ENCODE results near the gene KIRREL3.

The KIRREL3 gene

GRCh38 chr11:126440276-126440675 lies 560.3 kb downstream of the KIRREL3 start:
- Histone ChIP-seq H3F3A (ENCODE audit: insufficient read depth) (no peaks in the 10 kb centered on the region), H3K9ac (ENCODE audit: low read length) (no peak overlapping the region), H3K36me3 (ENCODE audit: low read length) (no peaks in the 10 kb centered on the region), H3K9me2 (replicated peaks; ENCODE audit: insufficient read depth, low read length) (no peaks in the 10 kb centered on the region), H3K4me2 (ENCODE audit: low read depth, low read length, poor library complexity, severe bottlenecking) (no peak overlapping the region), H3K27me3 (ENCODE audit: low read length) (no peaks in the 10 kb centered on the region), H2AFZ (ENCODE audit: low read depth, low read length, severe bottlenecking) (no peak overlapping the region), H3K4me3 (ENCODE audit: insufficient read depth, low read length, poor library complexity, severe bottlenecking) (no peak overlapping the region), H3K9me3 (ENCODE audit: insufficient read depth, low read length) (no peaks in the 10 kb centered on the region), H3K27ac (ENCODE audit: low read depth, low read length) (no peak overlapping the region), H4K20me1 (ENCODE audit: low read depth, low read length) (no peaks in the 10 kb centered on the region), H3K79me2 (ENCODE audit: insufficient read depth, low read length) (no peaks in the 10 kb centered on the region)
- TF ChIP-seq EZH2phosphoT487 (conservative IDR thresholded peaks at IDR 0.05; ENCODE audit: low read length), result no peak
- no peak for TF ChIP-seq CTCF (IDR thresholded peaks at IDR 0.05; ENCODE audit: insufficient read depth, low read length, poor library complexity, severe bottlenecking)

DNA sequence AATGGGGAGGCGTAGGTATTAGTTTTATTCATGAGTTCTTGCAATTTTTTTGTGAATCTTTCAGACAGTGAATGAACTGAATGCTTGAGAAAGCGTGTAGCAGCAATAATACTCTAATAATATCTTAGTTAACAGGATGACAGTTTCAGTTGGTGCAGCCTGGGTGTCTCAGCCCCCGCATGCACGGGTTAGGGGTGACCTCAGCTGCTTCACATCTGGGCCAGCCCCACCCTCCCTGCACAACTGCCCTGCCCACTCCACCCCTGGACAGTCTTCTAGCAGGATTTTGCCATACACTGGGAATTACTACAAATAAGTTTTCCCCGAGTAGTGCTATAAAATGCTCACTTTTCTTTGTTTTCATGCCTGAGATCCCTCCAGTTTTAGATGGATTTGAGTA lies 561.9 kb downstream of the KIRREL3 start:
- Histone ChIP-seq H3K36me3 (ENCODE audit: low read length) (no peaks in the 10 kb centered on the region), H3K4me2 (ENCODE audit: low read depth, low read length, poor library complexity, severe bottlenecking) (no peak overlapping the region), H4K20me1 (ENCODE audit: low read depth, low read length) (no peaks in the 10 kb centered on the region), H3K27ac (ENCODE audit: low read depth, low read length) (no peak overlapping the region), H3K9ac (ENCODE audit: low read length) (no peak overlapping the region), H2AFZ (ENCODE audit: low read depth, low read length, severe bottlenecking) (no peak overlapping the region), H3K9me2 (replicated peaks; ENCODE audit: insufficient read depth, low read length) (no peaks in the 10 kb centered on the region), H3K27me3 (ENCODE audit: low read length) (no peaks in the 10 kb centered on the region), H3K79me2 (ENCODE audit: insufficient read depth, low read length) (no peaks in the 10 kb centered on the region), H3F3A (ENCODE audit: insufficient read depth) (no peaks in the 10 kb centered on the region), H3K4me3 (ENCODE audit: insufficient read depth, low read length, poor library complexity, severe bottlenecking) (no peak overlapping the region), H3K9me3 (ENCODE audit: insufficient read depth, low read length) (no peaks in the 10 kb centered on the region)
- no peak for TF ChIP-seq CTCF (IDR thresholded peaks at IDR 0.05; ENCODE audit: insufficient read depth, low read length, poor library complexity, severe bottlenecking)
- TF ChIP-seq EZH2phosphoT487 (conservative IDR thresholded peaks at IDR 0.05; ENCODE audit: low read length), result no peak

DNA sequence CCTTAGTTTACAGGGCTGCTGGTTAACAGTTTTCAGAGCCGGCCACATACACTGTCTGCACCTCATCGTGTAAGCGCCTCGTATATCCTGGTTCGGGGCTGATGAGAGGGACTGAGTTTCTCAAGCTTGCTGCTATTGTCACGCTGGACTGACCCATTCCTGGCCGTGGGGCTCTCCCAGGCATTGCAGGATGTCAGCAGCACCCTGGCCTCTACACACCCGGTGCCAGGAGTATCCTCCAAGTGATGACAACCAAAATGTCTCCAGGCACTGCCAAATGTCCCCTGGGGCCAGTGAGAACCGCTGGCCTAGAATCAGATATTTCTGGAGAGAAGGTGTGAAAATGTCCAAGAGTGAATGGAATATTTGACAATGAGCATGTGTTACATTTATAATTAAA lies 562.3 kb downstream of the KIRREL3 start:
- H3K27ac ChIP-seq (ENCODE audit: low read depth, low read length), result no peak overlapping the region
- H3K9ac ChIP-seq (ENCODE audit: low read length), result no peak overlapping the region
- H2AFZ ChIP-seq (ENCODE audit: low read depth, low read length, severe bottlenecking), result no peak overlapping the region

More for the DNA sequence above, 562.3 kb downstream of the KIRREL3 start:
- Histone ChIP-seq H3K4me3 (ENCODE audit: insufficient read depth, low read length, poor library complexity, severe bottlenecking) (no peak overlapping the region), H3K79me2 (ENCODE audit: insufficient read depth, low read length) (no peaks in the 10 kb centered on the region), H3K36me3 (ENCODE audit: low read length) (no peaks in the 10 kb centered on the region), H3K9me2 (replicated peaks; ENCODE audit: insufficient read depth, low read length) (no peaks in the 10 kb centered on the region), H4K20me1 (ENCODE audit: low read depth, low read length) (no peaks in the 10 kb centered on the region), H3F3A (ENCODE audit: insufficient read depth) (no peaks in the 10 kb centered on the region), H3K9me3 (ENCODE audit: insufficient read depth, low read length) (no peaks in the 10 kb centered on the region), H3K27me3 (ENCODE audit: low read length) (no peaks in the 10 kb centered on the region), H3K4me2 (ENCODE audit: low read depth, low read length, poor library complexity, severe bottlenecking) (no peak overlapping the region)
- no peak for TF ChIP-seq CTCF (IDR thresholded peaks at IDR 0.05; ENCODE audit: insufficient read depth, low read length, poor library complexity, severe bottlenecking)
- TF ChIP-seq EZH2phosphoT487 (conservative IDR thresholded peaks at IDR 0.05; ENCODE audit: low read length), result no peak

All from SU-DHL-6 (cell line).